ENCODE results near the gene PCSK6. TPM values are rescaled to one million over a fixed set of nuclear protein-coding genes. Genes with fewer than 3 reads are reported as not detected.
"Not testable (repeated sequence)": the region's sequence is repeated elsewhere in the genome, so short reads cannot be mapped to it uniquely, and the experiment has no call there.

The PCSK6 gene
- total RNA-seq, 1 experiment from 2014 or later, result 22.4 TPM

- no peak for DNase-seq (ENCODE audit: extremely low read depth, low read depth)
These were observed 23.3 kb downstream of the PCSK6 start for GRCh38 chr15:101466188-101466587.

- no peak for DNase-seq (ENCODE audit: extremely low read depth, low read depth)
These were observed 24.4 kb downstream of the PCSK6 start for GRCh38 chr15:101464999-101465669.

- DNase-seq (ENCODE audit: extremely low read depth, low read depth), result no peak
These were observed 25.1 kb downstream of the PCSK6 start for GRCh38 chr15:101464256-101464998.

- not testable (repeated sequence) for DNase-seq (ENCODE audit: extremely low read depth, low read depth)
These were observed 25.8 kb downstream of the PCSK6 start for GRCh38 chr15:101463696-101464095.

- DNase-seq (ENCODE audit: extremely low read depth, low read depth), result no peak
These were observed 26.2 kb downstream of the PCSK6 start for GRCh38 chr15:101463270-101463669.

GRCh38 chr15:101461097-101461496 is 28.4 kb downstream of the PCSK6 start:
- DNase-seq (ENCODE audit: extremely low read depth, low read depth), result no peak

- DNase-seq (ENCODE audit: extremely low read depth, low read depth), result no peak
These were observed 29.8 kb downstream of the PCSK6 start for GRCh38 chr15:101459579-101460300.

GRCh38 chr15:101458908-101459578 is 30.5 kb downstream of the PCSK6 start:
- no peak for DNase-seq (ENCODE audit: extremely low read depth, low read depth)

- no peak for DNase-seq (ENCODE audit: extremely low read depth, low read depth)
These were observed 31.2 kb downstream of the PCSK6 start for GRCh38 chr15:101458158-101458900.

GRCh38 chr15:101457696-101458095 is 31.8 kb downstream of the PCSK6 start:
- DNase-seq (ENCODE audit: extremely low read depth, low read depth), result no peak

- no peak for DNase-seq (ENCODE audit: extremely low read depth, low read depth)
These were observed 33.3 kb downstream of the PCSK6 start for GRCh38 chr15:101456057-101456739.

- DNase-seq (ENCODE audit: extremely low read depth, low read depth), result no peak
These were observed 34.0 kb downstream of the PCSK6 start for GRCh38 chr15:101455291-101456025.

GRCh38 chr15:101454781-101455180 is 34.7 kb downstream of the PCSK6 start:
- not testable (repeated sequence) for DNase-seq (ENCODE audit: extremely low read depth, low read depth)

GRCh38 chr15:101454365-101454764 is 35.1 kb downstream of the PCSK6 start:
- DNase-seq (ENCODE audit: extremely low read depth, low read depth), result no peak

- DNase-seq (ENCODE audit: extremely low read depth, low read depth), result no peak
These were observed 36.1 kb downstream of the PCSK6 start for GRCh38 chr15:101453123-101454120.

- no peak for DNase-seq (ENCODE audit: extremely low read depth, low read depth)
These were observed 36.9 kb downstream of the PCSK6 start for GRCh38 chr15:101452572-101452971.

- no peak for DNase-seq (ENCODE audit: extremely low read depth, low read depth)
These were observed 37.7 kb downstream of the PCSK6 start for GRCh38 chr15:101451846-101452245.

All from NCI-H460 (cell line).